ENCODE results near the gene ADAMTS20.

ADAMTS20 gene

GRCh38 chr12:43329375-43329774 lies 222.6 kb downstream of the ADAMTS20 start:
- TF ChIP-seq, protein P1, sequence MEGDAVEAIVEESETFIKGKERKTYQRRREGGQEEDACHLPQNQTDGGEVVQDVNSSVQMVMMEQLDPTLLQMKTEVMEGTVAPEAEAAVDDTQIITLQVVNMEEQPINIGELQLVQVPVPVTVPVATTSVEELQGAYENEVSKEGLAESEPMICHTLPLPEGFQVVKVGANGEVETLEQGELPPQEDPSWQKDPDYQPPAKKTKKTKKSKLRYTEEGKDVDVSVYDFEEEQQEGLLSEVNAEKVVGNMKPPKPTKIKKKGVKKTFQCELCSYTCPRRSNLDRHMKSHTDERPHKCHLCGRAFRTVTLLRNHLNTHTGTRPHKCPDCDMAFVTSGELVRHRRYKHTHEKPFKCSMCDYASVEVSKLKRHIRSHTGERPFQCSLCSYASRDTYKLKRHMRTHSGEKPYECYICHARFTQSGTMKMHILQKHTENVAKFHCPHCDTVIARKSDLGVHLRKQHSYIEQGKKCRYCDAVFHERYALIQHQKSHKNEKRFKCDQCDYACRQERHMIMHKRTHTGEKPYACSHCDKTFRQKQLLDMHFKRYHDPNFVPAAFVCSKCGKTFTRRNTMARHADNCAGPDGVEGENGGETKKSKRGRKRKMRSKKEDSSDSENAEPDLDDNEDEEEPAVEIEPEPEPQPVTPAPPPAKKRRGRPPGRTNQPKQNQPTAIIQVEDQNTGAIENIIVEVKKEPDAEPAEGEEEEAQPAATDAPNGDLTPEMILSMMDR (IDR thresholded peaks at IDR 0.05; ENCODE audit: extremely low read depth, insufficient read depth, missing control alignments), result no peak
- no peak for DNase-seq (ENCODE audit: low spot score)
- in situ Hi-C loops (cut with MboI; ENCODE audit: low pct_unique_long_range_greater_than_20kb, low sequenced_read_pairs, unreplicated experiment), result no loop called here

DNA sequence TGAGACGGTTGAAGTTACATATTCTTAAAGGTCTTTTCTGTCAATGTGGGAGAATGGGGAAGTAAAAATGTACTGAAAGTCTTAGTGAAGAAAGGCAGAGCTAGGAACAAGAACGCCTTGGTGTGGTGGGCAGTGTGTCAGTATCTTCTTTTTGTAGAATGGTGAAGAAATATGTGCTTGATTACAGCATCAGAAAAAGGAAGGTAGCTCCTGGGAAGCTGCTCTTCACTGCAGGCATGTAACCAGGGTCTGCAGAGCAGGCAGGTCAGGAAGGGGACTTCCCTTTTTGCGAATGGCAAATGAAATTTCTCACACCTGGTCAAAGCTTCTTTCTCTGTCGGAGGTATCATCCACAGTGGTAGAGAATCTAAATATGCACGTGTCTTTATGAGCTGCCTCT lies 226.2 kb downstream of the ADAMTS20 start:
- TF ChIP-seq, protein P1 (IDR thresholded peaks at IDR 0.05; ENCODE audit: extremely low read depth, insufficient read depth, missing control alignments), result peak; percentile 11
- in situ Hi-C loops (cut with MboI; ENCODE audit: low pct_unique_long_range_greater_than_20kb, low sequenced_read_pairs, unreplicated experiment), result no loop called here
- peak; percentile 12 for DNase-seq (ENCODE audit: low spot score)

DNA sequence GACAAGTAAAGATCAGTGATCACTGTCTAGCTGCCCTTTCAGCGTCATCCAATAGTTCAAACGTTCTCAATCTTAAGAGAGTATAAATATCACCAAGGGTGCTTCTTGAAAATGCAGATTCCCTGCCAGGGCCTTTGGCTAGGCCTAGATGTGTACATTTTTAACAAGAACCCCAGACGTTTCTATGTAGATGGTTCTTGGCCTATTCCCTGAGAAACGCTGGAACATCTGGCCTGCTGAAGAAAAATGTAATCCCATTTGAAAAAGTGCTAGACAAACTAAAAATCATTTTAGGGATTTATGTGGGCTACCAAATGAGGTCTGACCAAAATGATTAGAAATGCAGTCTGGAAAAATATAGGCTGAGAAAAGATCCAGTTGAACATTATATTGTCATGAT lies 231.7 kb downstream of the ADAMTS20 start:
- TF ChIP-seq, protein P1 (IDR thresholded peaks at IDR 0.05; ENCODE audit: extremely low read depth, insufficient read depth, missing control alignments), result no peak
- in situ Hi-C loops (cut with MboI; ENCODE audit: low pct_unique_long_range_greater_than_20kb, low sequenced_read_pairs, unreplicated experiment), result no loop called here
- no peak for DNase-seq (ENCODE audit: low spot score)

DNA sequence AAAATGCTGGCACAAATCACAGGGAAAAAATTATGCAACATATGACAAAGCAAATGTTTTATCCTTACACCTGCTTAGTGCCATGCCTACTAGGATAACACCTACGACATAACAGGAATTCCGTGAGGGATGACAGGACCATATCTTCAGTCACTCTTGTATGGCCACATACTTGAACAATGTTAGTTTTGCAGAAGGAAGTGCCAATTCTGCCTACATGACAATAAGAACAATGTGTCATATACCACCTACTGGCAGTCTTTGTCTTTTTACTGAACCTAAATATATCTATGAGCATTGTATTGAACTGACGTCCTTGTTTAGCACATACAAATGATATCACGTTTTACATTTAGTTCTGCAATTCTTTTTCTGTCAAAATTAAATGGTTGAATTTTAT lies 234.0 kb downstream of the ADAMTS20 start:
- TF ChIP-seq, protein P1 (IDR thresholded peaks at IDR 0.05; ENCODE audit: extremely low read depth, insufficient read depth, missing control alignments), result no peak
- no peak for DNase-seq (ENCODE audit: low spot score)
- in situ Hi-C loops (cut with MboI; ENCODE audit: low pct_unique_long_range_greater_than_20kb, low sequenced_read_pairs, unreplicated experiment), result no loop called here

- TF ChIP-seq, protein P1 (IDR thresholded peaks at IDR 0.05; ENCODE audit: extremely low read depth, insufficient read depth, missing control alignments), result no peak
- no peak for DNase-seq (ENCODE audit: low spot score)
- in situ Hi-C loops (cut with MboI; ENCODE audit: low pct_unique_long_range_greater_than_20kb, low sequenced_read_pairs, unreplicated experiment), result no loop called here
These were observed 234.8 kb downstream of the ADAMTS20 start for GRCh38 chr12:43317156-43317555.

DNA sequence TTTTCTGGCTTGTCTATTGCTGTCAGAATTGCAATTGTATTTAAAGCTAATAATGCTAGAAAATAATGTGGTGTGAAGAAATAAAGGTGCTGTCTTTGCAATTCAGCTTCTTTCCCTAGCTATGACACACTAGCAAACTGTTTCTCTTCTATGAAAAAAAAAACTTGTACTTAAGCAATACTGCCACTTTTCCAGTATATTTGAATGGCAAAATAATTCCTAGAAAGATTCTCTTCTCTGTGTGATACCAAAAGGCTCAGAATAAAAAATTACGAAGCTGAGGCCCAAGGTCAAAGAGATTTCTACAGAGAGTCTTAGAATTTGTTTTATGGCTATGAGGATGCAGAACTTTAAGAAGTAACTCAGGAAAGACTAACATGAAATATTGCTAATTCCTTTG lies 235.5 kb downstream of the ADAMTS20 start:
- TF ChIP-seq, protein P1 (IDR thresholded peaks at IDR 0.05; ENCODE audit: extremely low read depth, insufficient read depth, missing control alignments), result no peak
- DNase-seq (ENCODE audit: low spot score), result no peak
- in situ Hi-C loops (cut with MboI; ENCODE audit: low pct_unique_long_range_greater_than_20kb, low sequenced_read_pairs, unreplicated experiment), result no loop called here

GRCh38 chr12:43315961-43316360 lies 236.0 kb downstream of the ADAMTS20 start:
- TF ChIP-seq, protein P1 (IDR thresholded peaks at IDR 0.05; ENCODE audit: extremely low read depth, insufficient read depth, missing control alignments), result no peak
- no peak for DNase-seq (ENCODE audit: low spot score)
- in situ Hi-C loops (cut with MboI; ENCODE audit: low pct_unique_long_range_greater_than_20kb, low sequenced_read_pairs, unreplicated experiment), result no loop called here

Data from GM13977 (cell line).